Keratinocyte (primary cell): ENCODE measurements around the gene AQP6. TPM values are rescaled to one million over a fixed set of nuclear protein-coding genes. Genes with fewer than 3 reads are reported as not detected.

Experiments used
- DNase-seq: peaks from one replicate; pipeline ENCODE4 v3.0.0-alpha.2; 2011; ENCODE audit warnings: low read depth, missing footprints, low spot score
- FAIRE-seq: peaks from 2 replicates; lab custom pipeline; 2011; peaks lifted over from hg19 to GRCh38; lab: Jason Lieb, UNC
- H2AFZ ChIP-seq: 2 replicates; pipeline ENCODE4 v1.6.0; 2012; ENCODE audit warnings: low read length, control low read depth, inconsistent platforms; ENCODE audit not compliant: control insufficient read depth
- H3K27ac ChIP-seq: 2 replicates; pipeline ENCODE4 v1.5.1; 2011; ENCODE audit warnings: low read length; ENCODE audit not compliant: control insufficient read depth, insufficient read depth
- H3K27me3 ChIP-seq: 3 replicates; pipeline ENCODE4 v1.6.0; 2011; ENCODE audit warnings: low read length; ENCODE audit not compliant: control insufficient read depth, insufficient read depth; ENCODE audit errors: extremely low read depth
- H3K36me3 ChIP-seq, 2 experiments: 2 replicates in 1 of 2; 3 replicates in 1 of 2; pipeline ENCODE4 v1.5.1; 2011; ENCODE audit warnings: low read length in 2 of 2, mild to moderate bottlenecking in 1 of 2; ENCODE audit not compliant: control insufficient read depth in 2 of 2, insufficient read depth in 2 of 2; ENCODE audit errors: extremely low read depth in 1 of 2
- H3K4me1 ChIP-seq: 3 replicates; pipeline ENCODE4 v1.5.1; 2011; ENCODE audit warnings: low read length; ENCODE audit not compliant: control insufficient read depth, insufficient read depth; ENCODE audit errors: extremely low read depth
- H3K4me2 ChIP-seq: 3 replicates; pipeline ENCODE4 v1.6.0; 2011; ENCODE audit warnings: low read depth, low read length; ENCODE audit not compliant: control insufficient read depth, insufficient read depth; ENCODE audit errors: extremely low read depth
- H3K4me3 ChIP-seq, 3 experiments: fragments of 200-600 bp in 1 of 3; sonication (generic) in 1 of 3; 2 replicates in 2 of 3; 3 replicates in 1 of 3; pipeline ENCODE4 v1.5.1; 2011 to 2016; ENCODE audit warnings: low read length in 3 of 3, mild to moderate bottlenecking in 3 of 3, control low read depth in 2 of 3, inconsistent platforms in 1 of 3, low read depth in 1 of 3, mixed read lengths in 1 of 3, mixed run types in 1 of 3, moderate library complexity in 1 of 3; ENCODE audit not compliant: control insufficient read depth in 2 of 3, insufficient read depth in 2 of 3; ENCODE audit errors: extremely low read depth in 1 of 3
- H3K79me2 ChIP-seq: 2 replicates; pipeline ENCODE4 v1.6.0; 2012; ENCODE audit warnings: low read length; ENCODE audit not compliant: control insufficient read depth, insufficient read depth
- H3K9ac ChIP-seq: 3 replicates; pipeline ENCODE4 v1.6.0; 2011; ENCODE audit warnings: low read length; ENCODE audit not compliant: control insufficient read depth, insufficient read depth; ENCODE audit errors: extremely low read depth
- H3K9me1 ChIP-seq: 3 replicates; pipeline ENCODE4 v1.6.0; 2011; ENCODE audit warnings: low read length; ENCODE audit not compliant: control insufficient read depth, insufficient read depth; ENCODE audit errors: extremely low read depth
- H3K9me3 ChIP-seq: 2 replicates; pipeline ENCODE4 v1.5.1; 2012; ENCODE audit warnings: low read depth, low read length; ENCODE audit not compliant: control insufficient read depth
- H4K20me1 ChIP-seq: 3 replicates; pipeline ENCODE4 v1.6.0; 2011; ENCODE audit warnings: low read length; ENCODE audit not compliant: control insufficient read depth, insufficient read depth; ENCODE audit errors: extremely low read depth
- EZH2 ChIP-seq: IDR thresholded peaks from one replicate; pipeline ENCODE4 v1.6.1; 2012; ENCODE audit warnings: inconsistent platforms, mild to moderate bottlenecking, low read length, moderate library complexity
- dilution Hi-C: fragments of 300-500 bp; cut with MboI; formaldehyde crosslinking; loops from one replicate; pipeline ENCODE4 v1.7.0; 2020; ENCODE audit warnings: low sequenced_read_pairs; ENCODE audit not compliant: extremely low pct_ligation_motif_present
- polyA plus RNA-seq, 5 experiments: library from polyadenylated mRNA; depleted of rRNA in 3 of 5; stranded (reverse) in 3 of 5; stranded (forward) in 1 of 5; unstranded in 1 of 5; fragments of >200 nt; gene quantifications; 1 replicate in 1 of 5; 2 replicates in 3 of 5; 3 replicates in 1 of 5; pipeline versions ENCODE4 v1.2.1 to v1.2.3, GENCODE V29; 2011 to 2012; ENCODE audit warnings: missing spikeins in 2 of 5, low read depth in 1 of 5, low replicate concordance in 1 of 5
- TF ChIP-seq, protein P1 (sequence below), 3 experiments: IDR thresholded peaks in 1 of 3; conservative IDR thresholded peaks in 1 of 3; optimal IDR thresholded peaks in 1 of 3; 2 replicates in 2 of 3; 3 replicates in 1 of 3; pipeline versions ENCODE3 to v1.5.1; 2011; ENCODE audit warnings: low read length in 3 of 3, mild to moderate bottlenecking in 3 of 3, moderate library complexity in 2 of 3, control low read depth in 1 of 3, inconsistent platforms in 1 of 3; ENCODE audit not compliant: insufficient read depth in 2 of 3; ENCODE audit errors: extremely low read depth in 1 of 3

AQP6 gene
- polyA plus RNA-seq, 1 donor (not counting 4 experiments of a cell fraction or from before 2014, with no cell fraction given): 0.45 TPM

- no peak overlapping the region for H2AFZ ChIP-seq
- dilution Hi-C loops: no loop called here
- no peaks in the 10 kb centered on the region for H4K20me1 ChIP-seq
- no peak for TF ChIP-seq EZH2
- TF ChIP-seq, protein P1, sequence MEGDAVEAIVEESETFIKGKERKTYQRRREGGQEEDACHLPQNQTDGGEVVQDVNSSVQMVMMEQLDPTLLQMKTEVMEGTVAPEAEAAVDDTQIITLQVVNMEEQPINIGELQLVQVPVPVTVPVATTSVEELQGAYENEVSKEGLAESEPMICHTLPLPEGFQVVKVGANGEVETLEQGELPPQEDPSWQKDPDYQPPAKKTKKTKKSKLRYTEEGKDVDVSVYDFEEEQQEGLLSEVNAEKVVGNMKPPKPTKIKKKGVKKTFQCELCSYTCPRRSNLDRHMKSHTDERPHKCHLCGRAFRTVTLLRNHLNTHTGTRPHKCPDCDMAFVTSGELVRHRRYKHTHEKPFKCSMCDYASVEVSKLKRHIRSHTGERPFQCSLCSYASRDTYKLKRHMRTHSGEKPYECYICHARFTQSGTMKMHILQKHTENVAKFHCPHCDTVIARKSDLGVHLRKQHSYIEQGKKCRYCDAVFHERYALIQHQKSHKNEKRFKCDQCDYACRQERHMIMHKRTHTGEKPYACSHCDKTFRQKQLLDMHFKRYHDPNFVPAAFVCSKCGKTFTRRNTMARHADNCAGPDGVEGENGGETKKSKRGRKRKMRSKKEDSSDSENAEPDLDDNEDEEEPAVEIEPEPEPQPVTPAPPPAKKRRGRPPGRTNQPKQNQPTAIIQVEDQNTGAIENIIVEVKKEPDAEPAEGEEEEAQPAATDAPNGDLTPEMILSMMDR (optimal IDR thresholded peaks at IDR 0.05 in 1 of 3, IDR thresholded peaks at IDR 0.05 in 1 of 3, conservative IDR thresholded peaks at IDR 0.05 in 1 of 3; ENCODE audit: extremely low read depth in 1 of 3, insufficient read depth in 2 of 3, low read length in 3 of 3): no peak
- H3K27me3 ChIP-seq: no peaks in the 10 kb centered on the region
- no peak overlapping the region for H3K9ac ChIP-seq
- peaks cover 0 to 7% of the 10 kb centered on the region in 2 experiments for H3K36me3 ChIP-seq
- H3K79me2 ChIP-seq: peaks cover 36% of the 10 kb centered on the region
- FAIRE-seq (no peak), DNase-seq (no peak)
- H3K27ac ChIP-seq: no peak overlapping the region
- no peaks in the 10 kb centered on the region for H3K9me1 ChIP-seq
- H3K4me3 ChIP-seq: no peak overlapping the region
- no peaks in the 10 kb centered on the region for H3K9me3 ChIP-seq
- H3K4me1 ChIP-seq: peaks cover 8% of the 10 kb centered on the region
- H3K4me2 ChIP-seq: no peak overlapping the region
These were observed 53.9 kb downstream of the AQP6 start for GRCh38 chr12:50026691-50027090.

Other genes with a start within 250 kb of the AQP6 start
- gene TMBIM6, start 231.4 kb upstream of the AQP6 start, polyA plus RNA-seq: 619 to 815 TPM (median 668 TPM) in 3 replicates
- 3.9 to 5.8 TPM (median 4.4 TPM) in 3 replicates for gene NCKAP5L, start 144.5 kb upstream of the AQP6 start, polyA plus RNA-seq
- 2.9 to 3.7 TPM (median 3.4 TPM) in 3 replicates for gene BCDIN3D, start 129.8 kb upstream of the AQP6 start, polyA plus RNA-seq
- 0.07 TPM in 1 of 3 replicates, not detected in the others for gene FAIM2, start 69.0 kb upstream of the AQP6 start, polyA plus RNA-seq
- gene AQP2, start 22.2 kb upstream of the AQP6 start, polyA plus RNA-seq: not detected in 3 replicates
- gene AQP5, start 11.1 kb upstream of the AQP6 start, polyA plus RNA-seq: not detected in 3 replicates
- gene RACGAP1, start 52.5 kb downstream of the AQP6 start, polyA plus RNA-seq: 27.7 to 57.1 TPM (median 45.2 TPM) in 3 replicates
- gene ASIC1, start 84.6 kb downstream of the AQP6 start, polyA plus RNA-seq: 5.7 to 8.3 TPM (median 5.7 TPM) in 3 replicates
- 48.8 to 91.5 TPM (median 56.6 TPM) in 3 replicates for gene SMARCD1, start 112.4 kb downstream of the AQP6 start, polyA plus RNA-seq
- gene GPD1, start 131.1 kb downstream of the AQP6 start, polyA plus RNA-seq: 0.13 to 0.22 TPM (median 0.17 TPM) in 3 replicates
- gene COX14, start 139.3 kb downstream of the AQP6 start, polyA plus RNA-seq: 62.5 to 139 TPM (median 96.6 TPM) in 3 replicates
- gene CERS5, start 194.4 kb downstream of the AQP6 start, polyA plus RNA-seq: 50.6 to 72.3 TPM (median 61.4 TPM) in 3 replicates